ENCODE results near the gene WDFY4. TPM values are rescaled to one million over a fixed set of nuclear protein-coding genes. Genes with fewer than 3 reads are reported as not detected.

WDFY4 gene
- total and polyA plus RNA-seq, 2 donors (not counting 1 experiment from before 2014, with no cell fraction given) = 0.06 to 0.66 TPM

GRCh38 chr10:48906841-48907240 is 222.2 kb downstream of the WDFY4 start:
- Histone ChIP-seq H3K9me3 (ENCODE audit: control insufficient read depth, insufficient read depth, low read depth, low read length) (no peaks in the 10 kb centered on the region), H3K27me3 (ENCODE audit: control insufficient read depth, insufficient read depth, low read length) (no peaks in the 10 kb centered on the region), H2AFZ (ENCODE audit: low read length) (no peak overlapping the region), H3K79me2 (ENCODE audit: control insufficient read depth, insufficient read depth, low read length) (no peaks in the 10 kb centered on the region), H3K9ac (ENCODE audit: insufficient read depth, low read length) (no peak overlapping the region), H4K20me1 (ENCODE audit: control insufficient read depth, extremely low read depth, insufficient read depth, low read length) (no peaks in the 10 kb centered on the region), H3K36me3 (ENCODE audit: control insufficient read depth, insufficient read depth, low read length) (no peaks in the 10 kb centered on the region), H3K4me1 (ENCODE audit: control insufficient read depth, extremely low read depth, insufficient read depth, low read length) (no peaks in the 10 kb centered on the region), H3K4me3 (replicated peaks in 1 of 4; ENCODE audit: control extremely low read depth in 1 of 4, insufficient read depth in 1 of 4, low read depth in 3 of 4, low read length in 4 of 4) (no peak overlapping the region), H3K27ac (ENCODE audit: insufficient read depth, low read length) (no peak overlapping the region), H3K4me2 (ENCODE audit: extremely low read depth, insufficient read depth, low read length) (no peak overlapping the region)
- TF ChIP-seq CTCF (conservative IDR thresholded peaks at IDR 0.05 in 1 of 2, IDR thresholded peaks at IDR 0.05 in 1 of 2; ENCODE audit: low read depth in 1 of 2, low read length in 2 of 2) (no peak), EZH2 (IDR thresholded peaks at IDR 0.05; ENCODE audit: low read length, missing control alignments) (no peak)
- DNase-seq (ENCODE audit: low read depth in 2 of 2) = no peak

- no peaks in the 10 kb centered on the region for H3K9me3 ChIP-seq (ENCODE audit: control insufficient read depth, insufficient read depth, low read depth, low read length)
- H3K4me3 ChIP-seq (replicated peaks in 1 of 4; ENCODE audit: control extremely low read depth in 1 of 4, insufficient read depth in 1 of 4, low read depth in 3 of 4, low read length in 4 of 4) = no peak overlapping the region
- no peak overlapping the region for H3K4me2 ChIP-seq (ENCODE audit: extremely low read depth, insufficient read depth, low read length)
- no peaks in the 10 kb centered on the region for H4K20me1 ChIP-seq (ENCODE audit: control insufficient read depth, extremely low read depth, insufficient read depth, low read length)
- no peaks in the 10 kb centered on the region for H3K79me2 ChIP-seq (ENCODE audit: control insufficient read depth, insufficient read depth, low read length)
- no peak overlapping the region for H3K27ac ChIP-seq (ENCODE audit: insufficient read depth, low read length)
- no peak overlapping the region for H3K9ac ChIP-seq (ENCODE audit: insufficient read depth, low read length)
- H3K27me3 ChIP-seq (ENCODE audit: control insufficient read depth, insufficient read depth, low read length) = peaks cover 2% of the 10 kb centered on the region
- TF ChIP-seq CTCF (conservative IDR thresholded peaks at IDR 0.05 in 1 of 2, IDR thresholded peaks at IDR 0.05 in 1 of 2; ENCODE audit: low read depth in 1 of 2, low read length in 2 of 2) (no peak), EZH2 (IDR thresholded peaks at IDR 0.05; ENCODE audit: low read length, missing control alignments) (no peak)
- no peak for DNase-seq (ENCODE audit: low read depth in 2 of 2)
- no peaks in the 10 kb centered on the region for H3K36me3 ChIP-seq (ENCODE audit: control insufficient read depth, insufficient read depth, low read length)
- H3K4me1 ChIP-seq (ENCODE audit: control insufficient read depth, extremely low read depth, insufficient read depth, low read length) = no peaks in the 10 kb centered on the region
- H2AFZ ChIP-seq (ENCODE audit: low read length) = no peak overlapping the region
Observed at GRCh38 chr10:48907730-48908129, 223.1 kb downstream of the WDFY4 start.

- no peak for DNase-seq (ENCODE audit: low read depth in 2 of 2)
- Histone ChIP-seq H3K4me3 (replicated peaks in 1 of 4; ENCODE audit: control extremely low read depth in 1 of 4, insufficient read depth in 1 of 4, low read depth in 3 of 4, low read length in 4 of 4) (no peak overlapping the region), H3K27me3 (ENCODE audit: control insufficient read depth, insufficient read depth, low read length) (peaks cover 4% of the 10 kb centered on the region), H2AFZ (ENCODE audit: low read length) (no peak overlapping the region), H3K27ac (ENCODE audit: insufficient read depth, low read length) (no peak overlapping the region), H3K9me3 (ENCODE audit: control insufficient read depth, insufficient read depth, low read depth, low read length) (no peaks in the 10 kb centered on the region), H3K4me1 (ENCODE audit: control insufficient read depth, extremely low read depth, insufficient read depth, low read length) (no peaks in the 10 kb centered on the region), H3K79me2 (ENCODE audit: control insufficient read depth, insufficient read depth, low read length) (no peaks in the 10 kb centered on the region), H4K20me1 (ENCODE audit: control insufficient read depth, extremely low read depth, insufficient read depth, low read length) (no peaks in the 10 kb centered on the region), H3K36me3 (ENCODE audit: control insufficient read depth, insufficient read depth, low read length) (no peaks in the 10 kb centered on the region), H3K4me2 (ENCODE audit: extremely low read depth, insufficient read depth, low read length) (no peak overlapping the region), H3K9ac (ENCODE audit: insufficient read depth, low read length) (no peak overlapping the region)
- no peak for TF ChIP-seq CTCF (conservative IDR thresholded peaks at IDR 0.05 in 1 of 2, IDR thresholded peaks at IDR 0.05 in 1 of 2; ENCODE audit: low read depth in 1 of 2, low read length in 2 of 2)
- TF ChIP-seq EZH2 (IDR thresholded peaks at IDR 0.05; ENCODE audit: low read length, missing control alignments) = no peak
Observed at GRCh38 chr10:48910548-48910947, 225.9 kb downstream of the WDFY4 start.
